ENCODE results near the gene KCNQ1. TPM values are rescaled to one million over a fixed set of nuclear protein-coding genes. Genes with fewer than 3 reads are reported as not detected.

Gene KCNQ1
- total and polyA plus RNA-seq, 2 of the 13 experiments (the other 11 are each of a cell fraction or from before 2014, with no cell fraction given): 0.02 to 0.08 TPM

GRCh38 chr11:2730272-2731129, 285.7 kb downstream of the KCNQ1 start (continued):
- TF ChIP-seq NR2F6 (IDR thresholded peaks at IDR 0.05) (peak; percentile 60), NR2F6 (CRISPR knock-in tag; IDR thresholded peaks at IDR 0.05) (peak; percentile 29; the same call in 1 of the 2 replicates), SP4 (CRISPR knock-in tag; IDR thresholded peaks at IDR 0.05) (peak; percentile 44; the same call in 1 of the 2 replicates), ZNF576 (CRISPR knock-in tag; IDR thresholded peaks at IDR 0.05) (no peak), ARID5B (CRISPR knock-in tag; IDR thresholded peaks at IDR 0.05) (peak; percentile 55; the same call in 1 of the 2 replicates), RXRA (CRISPR knock-in tag; IDR thresholded peaks at IDR 0.05) (peak; percentile 85), ZNF792 (CRISPR knock-in tag; IDR thresholded peaks at IDR 0.05) (no peak; the same call in 1 of the 2 replicates), ZNF337 (CRISPR knock-in tag; IDR thresholded peaks at IDR 0.05; ENCODE audit: borderline replicate concordance, low read depth) (no peak), CHD2 (IDR thresholded peaks at IDR 0.05; ENCODE audit: low read depth, low read length) (0 out of 2 replicates have a peak, but pooled peaks have one; percentile 25), SAP130 (CRISPR knock-in tag; IDR thresholded peaks at IDR 0.05; ENCODE audit: low read depth) (peak; percentile 53; the same call in 1 of the 2 replicates), MTERF4 (CRISPR knock-in tag; IDR thresholded peaks at IDR 0.05) (0 out of 2 replicates have a peak, but pooled peaks have one; percentile 63), ZNF331 (CRISPR knock-in tag; IDR thresholded peaks at IDR 0.05) (peak; percentile 67; the same call in 1 of the 2 replicates), DRAP1 (CRISPR knock-in tag; IDR thresholded peaks at IDR 0.05) (peak; percentile 45), ZSCAN31 (CRISPR knock-in tag; IDR thresholded peaks at IDR 0.05; ENCODE audit: low read depth) (peak; percentile 41; the same call in 1 of the 2 replicates), ZNF142 (CRISPR knock-in tag; IDR thresholded peaks at IDR 0.05) (no peak), HMG20A (CRISPR knock-in tag; IDR thresholded peaks at IDR 0.05; ENCODE audit: borderline replicate concordance) (peak; percentile 70), ZNF343 (CRISPR knock-in tag; IDR thresholded peaks at IDR 0.05) (peak; percentile 45; the same call in 1 of the 2 replicates), MTA3 (CRISPR knock-in tag; IDR thresholded peaks at IDR 0.05) (no peak)

All from HepG2 (cell line).